Activated CD8-positive, alpha-beta memory T cell treated with anti-CD3 and anti-CD28 coated beads, Interleukin-2, amount 50 U/mL, for 1 hour (primary cell): ENCODE data around the gene MGME1.
"Not testable (repeated sequence)": the region's sequence is repeated elsewhere in the genome, so short reads cannot be mapped to it uniquely, and the experiment has no call there.

Source experiments
- DNase-seq: peaks from one replicate; pipeline ENCODE4 v3.0.0-alpha.2; 2020; ENCODE audit errors: extremely low read depth

MGME1 gene

DNA sequence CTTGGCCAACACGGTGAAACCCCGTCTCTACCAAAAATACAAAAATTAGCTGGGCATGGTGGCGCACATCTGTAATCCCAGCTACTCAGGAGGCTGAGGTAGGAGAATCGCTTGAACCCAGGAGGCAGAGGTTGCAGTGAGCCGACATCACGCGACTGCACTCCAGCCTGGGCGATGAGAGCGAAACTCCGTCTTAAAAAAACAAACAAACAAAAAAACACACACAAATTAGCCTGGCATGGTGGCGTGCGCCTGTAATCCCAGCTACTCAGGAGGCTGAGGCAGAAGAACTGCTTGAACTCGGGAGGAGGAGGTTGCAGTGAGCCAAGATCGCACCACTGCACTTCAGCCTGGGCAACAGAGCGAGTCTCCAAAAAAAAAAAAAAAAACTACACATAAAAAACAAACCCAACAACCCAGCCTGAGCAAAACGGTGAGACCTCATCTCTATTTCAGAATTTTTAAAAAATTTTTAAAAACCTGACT is 8.4 kb upstream of the MGME1 start:
- DNase-seq = not testable (repeated sequence)

GRCh38 chr20:17960927-17961586 is 7.8 kb upstream of the MGME1 start:
- no peak for DNase-seq

- no peak for DNase-seq
Observed at GRCh38 chr20:17961587-17961940, 7.3 kb upstream of the MGME1 start.

DNA sequence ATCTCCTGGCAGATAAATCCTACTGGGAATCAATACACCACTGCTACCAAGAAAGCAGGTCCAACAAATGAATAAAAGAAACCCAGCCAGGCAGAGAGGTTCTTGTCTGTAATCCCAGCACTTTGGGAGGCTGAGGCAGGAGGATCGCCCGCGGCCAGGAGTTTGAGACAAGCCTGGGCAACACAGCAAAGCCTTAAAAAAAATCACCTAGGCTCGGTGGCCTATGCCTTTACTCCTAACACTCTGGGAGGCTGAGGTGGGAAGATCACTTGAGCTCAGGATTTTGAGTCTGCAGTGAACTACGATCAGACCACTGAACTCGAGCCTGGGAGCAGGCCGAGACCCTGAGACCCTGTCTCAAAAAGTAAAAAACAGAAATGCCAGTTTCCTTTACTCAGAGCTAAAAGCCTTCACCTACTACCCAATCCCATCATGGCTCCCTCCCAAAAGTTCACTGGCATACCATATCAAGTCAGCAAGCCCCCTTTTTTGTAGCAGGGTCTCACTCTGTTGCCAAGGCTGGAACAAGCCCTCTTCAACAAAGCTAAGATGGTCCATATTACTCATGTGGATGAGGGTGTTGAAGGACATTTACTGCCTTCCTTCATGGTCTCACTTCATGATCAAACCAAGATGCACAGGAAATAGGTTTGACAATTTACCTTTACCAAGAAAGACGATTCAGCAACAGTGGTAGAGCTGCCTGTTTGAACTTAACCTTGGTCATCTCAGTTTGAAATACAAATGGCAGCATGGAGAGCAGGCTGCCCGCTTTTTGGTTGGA is 5.5 kb upstream of the MGME1 start:
- DNase-seq = no peak

DNA sequence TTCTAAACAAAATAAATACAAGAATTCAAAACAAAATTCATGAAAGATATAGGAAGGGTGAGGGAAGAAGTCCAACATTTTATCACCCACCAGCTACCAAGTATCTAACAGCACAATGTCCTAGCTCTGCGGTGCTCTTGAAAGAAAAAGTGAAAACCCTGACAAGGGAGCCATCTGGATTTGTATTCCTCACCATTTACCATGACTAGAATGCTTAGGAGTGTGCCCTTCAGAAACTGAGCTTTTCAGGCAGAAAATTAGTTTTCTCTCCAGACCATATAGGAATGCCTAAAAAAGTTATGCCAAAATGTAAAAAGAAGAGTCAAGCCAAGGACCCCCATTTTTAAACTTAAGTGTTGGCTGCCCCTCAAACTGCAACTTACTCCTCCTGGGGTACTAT is 4.7 kb upstream of the MGME1 start:
- DNase-seq = no peak

- no peak for DNase-seq
Observed at GRCh38 chr20:17964632-17965031, 4.2 kb upstream of the MGME1 start.

GRCh38 chr20:17965042-17965697 is 3.6 kb upstream of the MGME1 start:
- DNase-seq = no peak

- no peak for DNase-seq
Observed at GRCh38 chr20:17966432-17967310, 2.1 kb upstream of the MGME1 start.

GRCh38 chr20:17967521-17968365 is 1.1 kb upstream of the MGME1 start:
- no peak for DNase-seq

GRCh38 chr20:17969278-17969883 is 563 bp downstream of the MGME1 start:
- no peak for DNase-seq

GRCh38 chr20:17969884-17970409 is 1.1 kb downstream of the MGME1 start:
- no peak for DNase-seq

GRCh38 chr20:17971300-17972013 is 2.6 kb downstream of the MGME1 start:
- no peak for DNase-seq

DNA sequence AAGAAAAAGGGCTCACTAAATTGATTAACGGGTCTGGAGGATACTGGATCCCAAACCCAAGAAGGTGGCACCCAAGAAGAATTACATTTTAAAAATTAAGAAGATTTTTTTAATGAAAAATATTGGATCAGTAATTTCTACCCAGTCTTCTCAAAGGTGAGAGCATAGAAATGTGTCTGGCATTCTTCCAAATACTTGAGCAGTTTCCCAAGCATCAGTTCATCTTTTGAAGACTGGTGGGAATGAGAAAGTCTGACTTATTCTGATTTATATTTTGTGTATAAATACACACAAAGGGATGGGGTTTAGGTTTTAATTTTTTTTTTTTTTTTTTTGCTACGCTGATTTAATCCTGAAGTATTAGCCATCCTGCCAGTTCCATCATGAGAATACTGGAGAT is 3.3 kb downstream of the MGME1 start:
- no peak for DNase-seq

GRCh38 chr20:17976305-17976704 is 7.5 kb downstream of the MGME1 start:
- DNase-seq = no peak

- DNase-seq = no peak
Observed at GRCh38 chr20:17985388-17986018, 16.7 kb downstream of the MGME1 start.

- DNase-seq = no peak
Observed at GRCh38 chr20:17987988-17988387, 19.2 kb downstream of the MGME1 start.

DNA sequence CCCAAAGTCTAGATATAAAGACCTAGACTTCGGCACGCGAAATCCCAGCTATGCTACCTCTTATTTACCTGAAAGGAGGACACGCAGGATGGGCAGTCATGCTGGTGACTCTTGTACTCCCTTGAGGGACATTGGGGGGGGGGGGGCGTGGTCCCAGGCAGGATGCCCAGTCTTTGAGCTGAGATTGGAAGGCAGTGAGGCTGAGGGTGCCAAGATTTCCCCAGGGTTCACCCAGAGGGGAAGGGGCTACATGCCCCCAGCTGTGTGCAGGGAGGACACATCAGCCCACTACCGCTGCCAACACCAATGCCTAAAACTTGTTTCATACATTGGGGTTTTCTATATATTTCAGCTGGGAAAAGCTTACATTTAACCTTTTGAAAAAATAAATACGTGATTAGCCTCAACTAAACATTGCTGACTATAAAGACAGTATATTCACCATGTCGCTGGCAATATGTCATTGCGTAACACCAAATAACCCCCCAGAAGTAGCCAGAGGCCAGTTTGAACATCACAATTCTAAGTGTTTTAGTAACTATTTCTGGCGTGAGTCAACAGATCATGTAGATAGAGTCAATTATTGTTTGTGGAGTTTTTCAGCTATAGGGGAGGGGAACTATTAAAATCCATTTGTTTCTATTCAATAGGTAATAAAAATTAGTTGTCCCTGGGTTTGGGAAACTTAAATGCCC is 21.6 kb downstream of the MGME1 start:
- no peak for DNase-seq

GRCh38 chr20:17992224-17992637 is 23.4 kb downstream of the MGME1 start:
- no peak for DNase-seq
